HepG2 (cell line): Measurements from ENCODE around the gene CSDE1. TPM values are rescaled to one million over a fixed set of nuclear protein-coding genes. Genes with fewer than 3 reads are reported as not detected.

Experiments
- ATAC-seq: fragments of 200-7000 bp; cut with Tn5 transposase; 3 replicates; pipeline ENCODE4 v1.9.1; 2020; ENCODE audit warnings: mild to moderate bottlenecking, moderate library complexity
- BruUV-seq: library from RNA; stranded (reverse); fragments of 400-500 nt; replicated peaks from 2 replicates; lab custom pipeline; 2021; lab: Mats Ljungman, UMichigan
- CTCF ChIA-PET: fragments of 300-600 bp; formaldehyde crosslinking; extraction: SDS; loops from one replicate; lab custom pipeline; 2021; ENCODE audit warnings: low total read pairs, inconsistent platforms, low intra/inter-chr PET ratio; lab: Yijun Ruan, JAX
- POLR2A ChIA-PET: fragments of 350-600 bp; sonication (Branson Sonifier 250); formaldehyde crosslinking; loops from one replicate; lab custom pipeline; 2020; ENCODE audit warnings: antibody characterized with exemption, inconsistent platforms; lab: Yijun Ruan, JAX
- DNase-seq: peaks from one replicate; pipeline ENCODE4 v3.0.0-alpha.2; 2015; ENCODE audit warnings: low spot score
- FAIRE-seq: peaks from 3 replicates; lab custom pipeline; 2011; peaks lifted over from hg19 to GRCh38; lab: Jason Lieb, UNC
- H2AFZ ChIP-seq: one replicate; pipeline ENCODE4 v1.6.1; 2011; ENCODE audit warnings: low read length, inconsistent platforms
- H3K27ac ChIP-seq: fragments of 300-600 bp; 3 replicates; pipeline ENCODE4 v1.8.0; 2011; ENCODE audit warnings: mixed run types, mild to moderate bottlenecking, mixed read lengths, low read length, inconsistent platforms; ENCODE audit not compliant: insufficient read depth; ENCODE audit errors: extremely low read length
- H3K27me3 ChIP-seq, 2 experiments: fragments of 200-600 bp in 1 of 2; 2 replicates in 1 of 2; 3 replicates in 1 of 2; pipeline versions ENCODE4 v1.6.0 to v1.8.0; 2011; ENCODE audit warnings: low read length in 2 of 2, mild to moderate bottlenecking in 2 of 2, moderate library complexity in 2 of 2, inconsistent platforms in 1 of 2; ENCODE audit not compliant: insufficient read depth in 2 of 2, control insufficient read depth in 1 of 2
- H3K36me3 ChIP-seq, 2 experiments: fragments of 200-600 bp in 1 of 2; replicated peaks in 1 of 2; 2 replicates in 1 of 2; 3 replicates in 1 of 2; pipeline versions ENCODE4 v1.5.1 to v1.8.0; 2011; ENCODE audit warnings: low read length in 2 of 2, inconsistent platforms in 1 of 2; ENCODE audit not compliant: insufficient read depth in 2 of 2, control insufficient read depth in 1 of 2
- H3K4me1 ChIP-seq: 2 replicates; pipeline ENCODE4 v1.5.1; 2012; ENCODE audit warnings: low read length, inconsistent platforms; ENCODE audit not compliant: insufficient read depth
- H3K4me2 ChIP-seq: 2 replicates; pipeline ENCODE4 v1.6.0; 2011; ENCODE audit warnings: low read depth, low read length, inconsistent platforms
- H3K4me3 ChIP-seq, 3 experiments: fragments of 200-600 bp in 1 of 3; sonication (generic), shearing (Covaris generic) in 1 of 3; replicated peaks in 1 of 3; 2 replicates each; pipeline ENCODE4 v1.5.1; 2011 to 2016; ENCODE audit warnings: low read length in 3 of 3, inconsistent platforms in 2 of 3, low read depth in 2 of 3, mild to moderate bottlenecking in 2 of 3, control low read depth in 1 of 3, mixed read lengths in 1 of 3; ENCODE audit not compliant: insufficient read depth in 1 of 3
- H3K79me2 ChIP-seq: one replicate; pipeline ENCODE4 v1.6.1; 2011; ENCODE audit warnings: low read length, inconsistent platforms; ENCODE audit not compliant: insufficient read depth
- H3K9ac ChIP-seq: 2 replicates; pipeline ENCODE4 v1.6.0; 2011; ENCODE audit warnings: mild to moderate bottlenecking, low read depth, low read length, inconsistent platforms; ENCODE audit not compliant: insufficient read depth
- H3K9me3 ChIP-seq: 2 replicates; pipeline ENCODE4 v1.5.1; 2012; ENCODE audit warnings: mild to moderate bottlenecking, low read length
- H4K20me1 ChIP-seq: 2 replicates; pipeline ENCODE4 v1.6.0; 2011; ENCODE audit warnings: inconsistent platforms, mild to moderate bottlenecking, low read length, moderate library complexity; ENCODE audit not compliant: insufficient read depth
- ERF ChIP-seq: IDR thresholded peaks from 2 replicates; pipeline ENCODE4 v1.6.1; 2018; ENCODE audit warnings: missing biosample characterization, missing genetic modification reagents
- MAZ ChIP-seq, 2 experiments: sonication (generic) in 1 of 2; formaldehyde crosslinking in 1 of 2; IDR thresholded peaks; 2 replicates each; pipeline versions ENCODE4 v1.5.0 to v1.6.1; 2012 to 2020; ENCODE audit warnings: low read depth in 2 of 2, mild to moderate bottlenecking in 2 of 2, borderline replicate concordance in 1 of 2, improper control_type of control experiment in 1 of 2, low read length in 1 of 2, missing genetic modification reagents in 1 of 2, moderate library complexity in 1 of 2
- MYNN ChIP-seq: sonication (generic); formaldehyde crosslinking; IDR thresholded peaks from 2 replicates; pipeline ENCODE4 v1.4.0; 2020; ENCODE audit warnings: mild to moderate bottlenecking, low read depth, missing genetic modification reagents
- NR2C2 ChIP-seq: sonication (generic); formaldehyde crosslinking; IDR thresholded peaks from 2 replicates; pipeline ENCODE4 v1.4.0; 2020; ENCODE audit warnings: missing genetic modification reagents, mild to moderate bottlenecking, moderate library complexity, borderline replicate concordance
- REST ChIP-seq, 2 experiments: IDR thresholded peaks; 2 replicates each; pipeline ENCODE4 v1.6.1; 2011 to 2012; ENCODE audit warnings: low read length in 2 of 2, borderline replicate concordance in 1 of 2, low read depth in 1 of 2, mild to moderate bottlenecking in 1 of 2, moderate library complexity in 1 of 2
- TGIF2 ChIP-seq: IDR thresholded peaks from 2 replicates; pipeline ENCODE4 v1.6.1; 2016; ENCODE audit warnings: control low read depth, missing compliant biosample characterization
- THAP8 ChIP-seq: sonication (generic); formaldehyde crosslinking; IDR thresholded peaks from 2 replicates; pipeline ENCODE4 v1.5.1; 2020; ENCODE audit warnings: missing genetic modification reagents, mild to moderate bottlenecking, borderline replicate concordance
- ZNF530 ChIP-seq: sonication (generic); formaldehyde crosslinking; IDR thresholded peaks from 2 replicates; pipeline ENCODE4 v1.5.0; 2020; ENCODE audit warnings: low read depth, mild to moderate bottlenecking, missing genetic modification reagents
- ZNF709 ChIP-seq: sonication (generic); formaldehyde crosslinking; IDR thresholded peaks from 2 replicates; pipeline ENCODE4 v1.5.0; 2020; ENCODE audit warnings: mild to moderate bottlenecking, missing genetic modification reagents
- ZNF776 ChIP-seq: sonication (generic); formaldehyde crosslinking; IDR thresholded peaks from 2 replicates; pipeline ENCODE4 v1.4.0; 2020; ENCODE audit warnings: mild to moderate bottlenecking, missing genetic modification reagents
- WGBS: methylation state at CpG from one replicate; pipeline ENCODE4 v1.1.6; 2017; ENCODE audit warnings: low lambda C conversion rate; 5-methylcytosine and 5-hydroxymethylcytosine counted together
- in situ Hi-C: cut with HindIII; loops from 2 replicates; pipeline ENCODE4 v1.10.0; 2017; ENCODE audit warnings: low pct_unique_long_range_greater_than_20kb; ENCODE audit not compliant: extremely low pct_ligation_motif_present
- intact Hi-C: fragments of 100-400 bp; cut with micrococcal nuclease; formaldehyde crosslinking; loops from one replicate; pipeline ENCODE4 v1.10.0; 2022; ENCODE audit not compliant: unreplicated experiment
- polyA plus RNA-seq, 8 experiments: library from polyadenylated mRNA; depleted of rRNA in 3 of 8; stranded (reverse) in 7 of 8; unstranded in 1 of 8; fragments of >200 nt; fragmentation: Illumina TruSeq in 4 of 8; extraction: Trizol in 4 of 8; gene quantifications; 2 replicates each; pipeline versions ENCODE4 v1.2.1 to v1.2.3, GENCODE V29; 2011 to 2016; ENCODE audit warnings: low read depth in 4 of 8, missing spikeins in 1 of 8, mixed read lengths in 1 of 8; ENCODE audit not compliant: insufficient read depth in 1 of 8
- total RNA-seq, 5 experiments: library from RNA; depleted of rRNA; stranded (reverse); fragments of >200 nt; fragmentation: Illumina TruSeq; extraction: Trizol; gene quantifications; 2 replicates each; pipeline ENCODE4 v1.2.3, GENCODE V29; 2016; ENCODE audit warnings: low read depth in 1 of 5
- TF ChIP-seq, protein P1 (sequence below): sonication (generic); formaldehyde crosslinking; IDR thresholded peaks from 2 replicates; pipeline ENCODE4 v1.5.1; 2020; ENCODE audit warnings: mild to moderate bottlenecking, missing genetic modification reagents
- TF ChIP-seq, protein P2 (sequence below): sonication (generic); formaldehyde crosslinking; IDR thresholded peaks from 2 replicates; pipeline ENCODE4 v1.4.0; 2020; ENCODE audit warnings: missing genetic modification reagents
- TF ChIP-seq, protein P3 (sequence below): sonication (generic); formaldehyde crosslinking; IDR thresholded peaks from 2 replicates; pipeline ENCODE4 v1.8.0; 2022; ENCODE audit warnings: mild to moderate bottlenecking, missing genetic modification reagents

The CSDE1 gene
- total and polyA plus RNA-seq, 2 of the 13 experiments (the other 11 are each of a cell fraction or from before 2014, with no cell fraction given) = 150 to 313 TPM

- H3K4me1 ChIP-seq = no peaks in the 10 kb centered on the region
- H3K9ac ChIP-seq = no peak overlapping the region
- ATAC-seq (no peak), FAIRE-seq (no peak), DNase-seq (no peak)
- 100% methylated on average over 1 of the region's 1 CpG for WGBS
- POLR2A ChIA-PET = no interaction called here
- no peaks in the 10 kb centered on the region for H3K79me2 ChIP-seq
- CTCF ChIA-PET = no interaction called here
- H3K36me3 ChIP-seq = peaks cover 18 to 95% of the 10 kb centered on the region in 2 experiments
- H3K4me2 ChIP-seq = no peak overlapping the region
- no peak overlapping the region for H3K27ac ChIP-seq
- no peaks in the 10 kb centered on the region for H3K9me3 ChIP-seq
- intact Hi-C loops = no loop called here
- no peak overlapping the region for H2AFZ ChIP-seq
- H3K4me3 ChIP-seq = no peak overlapping the region
- no peaks in the 10 kb centered on the region; the same call in 1 of the 2 replicates for H4K20me1 ChIP-seq
- no TSS peak for BruUV-seq
- in situ Hi-C loops = no loop called here
- no peaks in the 10 kb centered on the region for H3K27me3 ChIP-seq
- TF ChIP-seq MAZ (IDR thresholded peaks at IDR 0.05; ENCODE audit: borderline replicate concordance, low read depth, low read length) (no peak), MAZ (CRISPR knock-in tag; IDR thresholded peaks at IDR 0.05; ENCODE audit: low read depth) (no peak), THAP8 (no peak), ERF (CRISPR knock-in tag) (no peak), REST (IDR thresholded peaks at IDR 0.05; ENCODE audit: borderline replicate concordance in 1 of 2, low read depth in 1 of 2, low read length in 2 of 2) (no peak), ZNF530 (CRISPR knock-in tag) (no peak), MYNN (no peak), TGIF2 (CRISPR knock-in tag) (no peak), ZNF709 (no peak), NR2C2 (CRISPR knock-in tag) (no peak), ZNF776 (CRISPR knock-in tag) (no peak)
- TF ChIP-seq, protein P1, sequence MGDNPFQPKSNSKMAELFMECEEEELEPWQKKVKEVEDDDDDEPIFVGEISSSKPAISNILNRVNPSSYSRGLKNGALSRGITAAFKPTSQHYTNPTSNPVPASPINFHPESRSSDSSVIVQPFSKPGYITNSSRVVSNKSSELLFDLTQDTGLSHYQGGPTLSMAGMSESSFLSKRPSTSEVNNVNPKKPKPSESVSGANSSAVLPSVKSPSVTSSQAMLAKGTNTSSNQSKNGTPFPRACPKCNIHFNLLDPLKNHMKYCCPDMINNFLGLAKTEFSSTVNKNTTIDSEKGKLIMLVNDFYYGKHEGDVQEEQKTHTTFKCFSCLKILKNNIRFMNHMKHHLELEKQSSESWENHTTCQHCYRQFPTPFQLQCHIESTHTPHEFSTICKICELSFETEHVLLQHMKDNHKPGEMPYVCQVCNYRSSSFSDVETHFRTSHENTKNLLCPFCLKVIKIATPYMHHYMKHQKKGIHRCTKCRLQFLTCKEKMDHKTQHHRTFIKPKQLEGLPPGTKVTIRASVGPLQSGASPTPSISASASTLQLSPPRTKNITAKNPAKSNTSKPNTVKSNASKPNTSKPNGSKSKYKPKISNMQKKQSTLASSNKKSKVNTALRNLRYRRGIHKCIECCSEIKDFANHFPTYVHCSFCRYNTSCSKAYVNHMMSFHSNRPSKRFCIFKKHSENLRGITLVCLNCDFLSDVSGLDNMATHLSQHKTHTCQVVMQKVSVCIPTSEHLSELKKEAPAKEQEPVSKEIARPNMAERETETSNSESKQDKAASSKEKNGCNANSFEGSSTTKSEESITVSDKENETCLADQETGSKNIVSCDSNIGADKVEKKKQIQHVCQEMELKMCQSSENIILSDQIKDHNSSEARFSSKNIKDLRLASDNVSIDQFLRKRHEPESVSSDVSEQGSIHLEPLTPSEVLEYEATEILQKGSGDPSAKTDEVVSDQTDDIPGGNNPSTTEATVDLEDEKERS (CRISPR knock-in tag) = no peak
- TF ChIP-seq, protein P2, sequence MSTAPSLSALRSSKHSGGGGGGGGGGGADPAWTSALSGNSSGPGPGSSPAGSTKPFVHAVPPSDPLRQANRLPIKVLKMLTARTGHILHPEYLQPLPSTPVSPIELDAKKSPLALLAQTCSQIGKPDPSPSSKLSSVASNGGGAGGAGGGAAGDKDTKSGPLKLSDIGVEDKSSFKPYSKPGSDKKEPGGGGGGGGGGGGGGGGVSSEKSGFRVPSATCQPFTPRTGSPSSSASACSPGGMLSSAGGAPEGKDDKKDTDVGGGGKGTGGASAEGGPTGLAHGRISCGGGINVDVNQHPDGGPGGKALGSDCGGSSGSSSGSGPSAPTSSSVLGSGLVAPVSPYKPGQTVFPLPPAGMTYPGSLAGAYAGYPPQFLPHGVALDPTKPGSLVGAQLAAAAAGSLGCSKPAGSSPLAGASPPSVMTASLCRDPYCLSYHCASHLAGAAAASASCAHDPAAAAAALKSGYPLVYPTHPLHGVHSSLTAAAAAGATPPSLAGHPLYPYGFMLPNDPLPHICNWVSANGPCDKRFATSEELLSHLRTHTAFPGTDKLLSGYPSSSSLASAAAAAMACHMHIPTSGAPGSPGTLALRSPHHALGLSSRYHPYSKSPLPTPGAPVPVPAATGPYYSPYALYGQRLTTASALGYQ = no peak
- TF ChIP-seq, protein P3, sequence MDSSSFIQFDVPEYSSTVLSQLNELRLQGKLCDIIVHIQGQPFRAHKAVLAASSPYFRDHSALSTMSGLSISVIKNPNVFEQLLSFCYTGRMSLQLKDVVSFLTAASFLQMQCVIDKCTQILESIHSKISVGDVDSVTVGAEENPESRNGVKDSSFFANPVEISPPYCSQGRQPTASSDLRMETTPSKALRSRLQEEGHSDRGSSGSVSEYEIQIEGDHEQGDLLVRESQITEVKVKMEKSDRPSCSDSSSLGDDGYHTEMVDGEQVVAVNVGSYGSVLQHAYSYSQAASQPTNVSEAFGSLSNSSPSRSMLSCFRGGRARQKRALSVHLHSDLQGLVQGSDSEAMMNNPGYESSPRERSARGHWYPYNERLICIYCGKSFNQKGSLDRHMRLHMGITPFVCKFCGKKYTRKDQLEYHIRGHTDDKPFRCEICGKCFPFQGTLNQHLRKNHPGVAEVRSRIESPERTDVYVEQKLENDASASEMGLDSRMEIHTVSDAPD = no peak
These were observed 28.0 kb downstream of the CSDE1 start for GRCh38 chr1:114729782-114730181.
